K562 (cell line): ENCODE results near the gene DLL4. TPM values are rescaled to one million over a fixed set of nuclear protein-coding genes. Genes with fewer than 3 reads are reported as not detected.

Experiments used
- HNRNPLL ChIP-seq: fragments of 200-400 bp; formaldehyde crosslinking; IDR thresholded peaks from 2 replicates; pipeline ENCODE4 v1.6.1; 2017; ENCODE audit warnings: low read length, low read depth, mild to moderate bottlenecking; ENCODE audit not compliant: poor library complexity, severe bottlenecking
- KLF16 ChIP-seq: IDR thresholded peaks from 2 replicates; pipeline ENCODE4 v1.6.1; 2016; ENCODE audit warnings: antibody characterized with exemption
- SMAD1 ChIP-seq: fragments of 150-350 bp; IDR thresholded peaks from 2 replicates; pipeline ENCODE4 v1.6.1; 2014; ENCODE audit warnings: low read length, low read depth; ENCODE audit not compliant: partially characterized antibody
- polyA plus RNA-seq, 8 experiments: library from polyadenylated mRNA; depleted of rRNA in 4 of 8; stranded (reverse) in 5 of 8; unstranded in 3 of 8; fragments of >200 nt; fragmentation: Nextera tagmentation in 2 of 8; fragmentation: Illumina TruSeq in 1 of 8; extraction: Ambion mirVana in 2 of 8; extraction: Trizol in 1 of 8; gene quantifications; 2 replicates each; pipeline versions ENCODE4 v1.2.1 to v1.2.3, GENCODE V29; 2011 to 2014; ENCODE audit warnings: inconsistent platforms in 1 of 8, missing spikeins in 1 of 8
- total RNA-seq, 7 experiments: library from RNA; depleted of rRNA in 6 of 7; stranded (reverse); fragments of >200 nt in 6 of 7; fragmentation: Illumina TruSeq in 2 of 7; extraction: Trizol in 2 of 7; gene quantifications; 2 replicates each; pipeline versions ENCODE4 v1.2.1 to v1.2.3, GENCODE V29; 2011 to 2021; ENCODE audit warnings: low replicate concordance in 1 of 7
- TF ChIP-seq, protein P1 (sequence below): fragments of 450-650 bp; formaldehyde crosslinking; IDR thresholded peaks from 2 replicates; pipeline ENCODE4 v1.4.0; 2020; ENCODE audit warnings: mild to moderate bottlenecking, moderate library complexity
- TF ChIP-seq, protein P2 (sequence below): fragments of 250-450 bp; sonication (Bioruptor Pico); IDR thresholded peaks from 2 replicates; pipeline ENCODE4 v1.4.0; 2020; ENCODE audit warnings: mild to moderate bottlenecking, moderate library complexity, borderline replicate concordance
- TF ChIP-seq, protein P3 (sequence below): sonication (generic); formaldehyde crosslinking; IDR thresholded peaks from 2 replicates; pipeline ENCODE4 v1.8.0; 2022; ENCODE audit warnings: missing genetic modification reagents, mild to moderate bottlenecking, moderate library complexity, borderline replicate concordance

Gene DLL4
- total and polyA plus RNA-seq, 9 of the 15 experiments (the other 6 are each of a cell fraction or from before 2014, with no cell fraction given), result 0.04 to 1.1 (median 0.41) TPM; not detected in 1

DNA sequence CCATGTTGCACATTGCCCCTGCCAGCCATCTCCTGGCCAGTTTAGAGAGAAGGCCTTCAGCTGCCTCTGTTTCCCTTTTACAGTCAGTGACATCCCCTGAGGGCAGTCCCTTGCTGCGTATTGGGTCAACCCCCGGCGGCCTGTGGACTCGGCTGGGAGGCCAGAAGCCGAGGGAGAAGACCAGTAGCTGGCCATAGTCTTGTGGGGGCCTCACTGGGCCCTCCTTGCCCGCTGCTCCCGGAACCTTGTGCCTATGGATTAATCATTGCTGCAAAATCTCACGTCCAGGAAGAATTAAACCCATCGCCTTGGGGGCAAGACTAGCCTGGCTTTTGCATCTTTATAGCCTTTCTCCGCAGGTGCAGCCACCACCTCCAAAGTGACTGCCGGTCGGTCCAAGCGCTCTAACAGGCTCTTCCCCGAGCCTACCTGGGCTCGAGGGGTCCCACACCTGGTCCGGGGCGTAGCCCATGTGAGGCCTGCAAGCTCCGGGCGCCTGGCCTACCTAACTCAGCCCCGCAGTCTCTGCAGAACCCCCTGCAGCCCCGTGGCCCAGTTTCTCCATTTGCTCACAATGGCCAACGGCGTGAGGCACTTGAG is 23.3 kb downstream of the DLL4 start (continued):
- TF ChIP-seq, protein P1, sequence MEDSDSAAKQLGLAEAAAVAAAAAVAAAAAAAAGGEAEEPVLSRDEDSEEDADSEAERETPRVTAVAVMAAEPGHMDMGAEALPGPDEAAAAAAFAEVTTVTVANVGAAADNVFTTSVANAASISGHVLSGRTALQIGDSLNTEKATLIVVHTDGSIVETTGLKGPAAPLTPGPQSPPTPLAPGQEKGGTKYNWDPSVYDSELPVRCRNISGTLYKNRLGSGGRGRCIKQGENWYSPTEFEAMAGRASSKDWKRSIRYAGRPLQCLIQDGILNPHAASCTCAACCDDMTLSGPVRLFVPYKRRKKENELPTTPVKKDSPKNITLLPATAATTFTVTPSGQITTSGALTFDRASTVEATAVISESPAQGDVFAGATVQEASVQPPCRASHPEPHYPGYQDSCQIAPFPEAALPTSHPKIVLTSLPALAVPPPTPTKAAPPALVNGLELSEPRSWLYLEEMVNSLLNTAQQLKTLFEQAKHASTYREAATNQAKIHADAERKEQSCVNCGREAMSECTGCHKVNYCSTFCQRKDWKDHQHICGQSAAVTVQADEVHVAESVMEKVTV (CRISPR knock-in tag), result no peak
- peak; percentile 23 for TF ChIP-seq HNRNPLL
- TF ChIP-seq, protein P2, sequence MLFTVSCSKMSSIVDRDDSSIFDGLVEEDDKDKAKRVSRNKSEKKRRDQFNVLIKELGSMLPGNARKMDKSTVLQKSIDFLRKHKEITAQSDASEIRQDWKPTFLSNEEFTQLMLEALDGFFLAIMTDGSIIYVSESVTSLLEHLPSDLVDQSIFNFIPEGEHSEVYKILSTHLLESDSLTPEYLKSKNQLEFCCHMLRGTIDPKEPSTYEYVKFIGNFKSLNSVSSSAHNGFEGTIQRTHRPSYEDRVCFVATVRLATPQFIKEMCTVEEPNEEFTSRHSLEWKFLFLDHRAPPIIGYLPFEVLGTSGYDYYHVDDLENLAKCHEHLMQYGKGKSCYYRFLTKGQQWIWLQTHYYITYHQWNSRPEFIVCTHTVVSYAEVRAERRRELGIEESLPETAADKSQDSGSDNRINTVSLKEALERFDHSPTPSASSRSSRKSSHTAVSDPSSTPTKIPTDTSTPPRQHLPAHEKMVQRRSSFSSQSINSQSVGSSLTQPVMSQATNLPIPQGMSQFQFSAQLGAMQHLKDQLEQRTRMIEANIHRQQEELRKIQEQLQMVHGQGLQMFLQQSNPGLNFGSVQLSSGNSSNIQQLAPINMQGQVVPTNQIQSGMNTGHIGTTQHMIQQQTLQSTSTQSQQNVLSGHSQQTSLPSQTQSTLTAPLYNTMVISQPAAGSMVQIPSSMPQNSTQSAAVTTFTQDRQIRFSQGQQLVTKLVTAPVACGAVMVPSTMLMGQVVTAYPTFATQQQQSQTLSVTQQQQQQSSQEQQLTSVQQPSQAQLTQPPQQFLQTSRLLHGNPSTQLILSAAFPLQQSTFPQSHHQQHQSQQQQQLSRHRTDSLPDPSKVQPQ, result no peak
- no peak for TF ChIP-seq KLF16
- TF ChIP-seq SMAD1, result no peak
- TF ChIP-seq, protein P3, sequence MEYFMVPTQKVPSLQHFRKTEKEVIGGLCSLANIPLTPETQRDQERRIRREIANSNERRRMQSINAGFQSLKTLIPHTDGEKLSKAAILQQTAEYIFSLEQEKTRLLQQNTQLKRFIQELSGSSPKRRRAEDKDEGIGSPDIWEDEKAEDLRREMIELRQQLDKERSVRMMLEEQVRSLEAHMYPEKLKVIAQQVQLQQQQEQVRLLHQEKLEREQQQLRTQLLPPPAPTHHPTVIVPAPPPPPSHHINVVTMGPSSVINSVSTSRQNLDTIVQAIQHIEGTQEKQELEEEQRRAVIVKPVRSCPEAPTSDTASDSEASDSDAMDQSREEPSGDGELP (CRISPR knock-in tag), result 0 out of 2 replicates have a peak, but pooled peaks have one; percentile 18
